ENCODE measurements around the gene ATP2C2.

GRCh38 chr16:84498859-84499620 is 130.7 kb downstream of the ATP2C2 start:
- TF ChIP-seq CTCF (IDR thresholded peaks at IDR 0.05; ENCODE audit: insufficient read depth, low read length, poor library complexity, severe bottlenecking) (no peak), EZH2phosphoT487 (conservative IDR thresholded peaks at IDR 0.05; ENCODE audit: low read length) (no peak)

Data from SU-DHL-6 (cell line).